HG03045 (cell line): ENCODE measurements around the gene ROS1.

ENCODE experiments used
- ATAC-seq: cut with Tn5 transposase; IDR thresholded peaks from one replicate; pipeline ENCODE4 v1.9.1; 2021; ENCODE audit warnings: mild to moderate bottlenecking, moderate library complexity; ENCODE audit not compliant: unreplicated experiment

ROS1 gene

DNA sequence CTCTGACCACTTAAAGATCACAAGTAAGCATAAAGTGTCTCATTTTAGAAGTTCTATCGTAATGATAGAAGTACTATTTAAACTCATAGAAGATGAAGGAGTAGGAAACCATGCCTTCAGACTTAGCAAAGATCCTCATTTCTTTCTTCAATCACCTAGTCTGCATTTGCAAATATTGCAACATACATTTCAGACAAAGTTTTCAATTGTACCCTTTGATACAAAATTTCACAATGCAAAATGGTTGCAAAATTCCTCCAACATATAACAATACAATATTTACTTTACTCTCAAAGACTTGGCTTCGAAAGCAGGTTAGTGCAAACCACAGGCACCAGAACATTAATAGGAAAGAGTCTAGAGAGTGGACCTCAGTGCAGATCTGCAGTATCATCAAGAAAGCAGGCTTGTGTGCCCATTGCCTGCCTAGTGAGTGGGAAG is 16.1 kb upstream of the ROS1 start:
- no peak for ATAC-seq

DNA sequence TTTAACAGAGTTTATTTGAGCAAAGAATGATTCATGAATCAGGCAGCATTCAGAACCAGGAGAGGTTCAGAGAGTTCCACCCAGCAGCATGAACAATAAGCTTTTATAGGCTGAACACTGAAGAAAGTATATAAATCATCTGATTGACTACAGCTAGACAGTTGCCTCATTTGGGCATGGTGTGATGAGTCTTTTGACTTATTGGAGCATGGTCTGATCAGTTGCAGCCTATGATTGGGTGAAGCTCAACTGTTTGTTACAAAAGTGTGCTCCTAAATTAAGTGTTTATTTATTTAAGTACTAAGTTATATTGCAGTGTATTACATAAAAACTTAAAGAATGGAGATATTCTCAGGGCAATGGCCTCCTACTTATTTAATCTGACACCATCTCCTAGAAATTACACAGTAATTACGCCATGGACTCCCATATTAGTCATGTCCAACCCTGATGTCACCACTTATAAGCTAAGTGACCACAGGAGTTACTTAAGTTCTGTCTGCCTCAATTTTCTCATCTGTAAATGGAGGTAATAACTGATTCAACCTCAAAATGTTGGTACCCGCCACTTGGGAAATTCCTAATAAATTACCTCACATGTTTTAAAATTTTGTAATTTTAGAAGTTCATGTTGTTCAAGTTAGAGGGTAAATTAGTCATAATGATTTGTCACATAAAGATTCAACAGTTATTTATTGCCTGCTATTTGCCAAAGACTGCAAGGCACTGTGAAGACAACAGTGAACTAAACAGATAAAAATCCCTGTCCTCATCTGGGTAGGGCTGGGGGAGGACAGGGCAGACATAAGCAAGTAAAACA is 15.2 kb upstream of the ROS1 start:
- no peak for ATAC-seq

DNA sequence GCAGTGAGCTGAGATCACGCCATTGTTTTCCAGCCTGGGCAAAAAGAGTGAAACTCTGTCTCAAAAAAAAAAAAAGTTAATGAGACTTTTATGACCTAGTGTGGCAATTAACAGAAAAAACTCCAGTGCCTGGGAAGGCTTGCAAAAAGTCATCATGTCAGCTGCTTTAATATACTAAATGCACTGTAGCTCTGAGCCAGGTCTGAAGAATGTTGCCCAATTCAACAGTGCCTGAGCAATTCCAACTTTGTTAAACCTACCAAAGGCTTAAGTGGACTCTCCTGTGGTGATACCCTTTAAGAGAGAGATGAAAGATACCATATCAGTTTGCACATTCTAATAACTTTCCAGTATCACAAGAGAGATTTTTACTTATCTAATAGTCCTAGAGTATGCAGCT is 6.5 kb upstream of the ROS1 start:
- no peak for ATAC-seq

- ATAC-seq = no peak
Measured at GRCh38 chr6:117423754-117424153, 2.0 kb downstream of the ROS1 start.

DNA sequence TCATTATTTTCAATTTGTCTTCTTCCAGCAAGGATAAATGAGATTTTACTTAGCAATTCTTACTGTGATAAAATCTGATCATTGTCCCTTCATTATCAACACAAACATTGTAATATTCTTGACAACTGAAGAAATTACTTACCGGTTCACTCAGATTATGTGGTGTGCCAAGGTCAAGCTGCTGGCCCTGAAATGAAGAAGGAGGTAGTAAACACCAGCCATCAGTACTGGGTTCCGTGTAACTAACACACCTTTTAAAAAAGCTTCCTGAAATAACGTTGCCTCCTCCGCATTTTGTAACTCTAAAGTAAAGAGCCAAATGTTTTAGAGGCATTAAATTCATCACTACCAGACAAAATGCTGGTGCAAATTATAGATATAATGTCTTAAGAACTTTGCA is 7.4 kb downstream of the ROS1 start:
- ATAC-seq = no peak

- ATAC-seq = no peak
Measured at GRCh38 chr6:117417851-117418250, 7.9 kb downstream of the ROS1 start.

DNA sequence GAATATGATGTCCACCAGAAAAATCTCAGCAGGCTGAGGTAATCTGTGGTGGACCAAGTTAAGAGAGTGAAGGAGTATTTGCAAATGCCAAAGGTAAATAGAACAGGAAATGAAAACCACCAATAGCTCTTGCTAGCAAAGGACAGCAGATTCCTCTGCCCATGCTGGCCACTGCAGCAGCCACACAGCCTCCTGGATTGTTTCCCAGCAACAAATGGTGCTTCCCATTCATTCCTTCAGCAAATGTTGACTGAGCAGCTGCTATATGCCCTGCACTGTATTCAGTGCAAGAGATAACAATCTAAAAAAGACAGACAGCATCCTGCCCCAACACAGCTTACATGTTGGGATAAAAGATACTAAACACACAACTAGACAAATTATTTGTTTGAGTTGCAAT is 11.0 kb downstream of the ROS1 start:
- ATAC-seq = no peak

DNA sequence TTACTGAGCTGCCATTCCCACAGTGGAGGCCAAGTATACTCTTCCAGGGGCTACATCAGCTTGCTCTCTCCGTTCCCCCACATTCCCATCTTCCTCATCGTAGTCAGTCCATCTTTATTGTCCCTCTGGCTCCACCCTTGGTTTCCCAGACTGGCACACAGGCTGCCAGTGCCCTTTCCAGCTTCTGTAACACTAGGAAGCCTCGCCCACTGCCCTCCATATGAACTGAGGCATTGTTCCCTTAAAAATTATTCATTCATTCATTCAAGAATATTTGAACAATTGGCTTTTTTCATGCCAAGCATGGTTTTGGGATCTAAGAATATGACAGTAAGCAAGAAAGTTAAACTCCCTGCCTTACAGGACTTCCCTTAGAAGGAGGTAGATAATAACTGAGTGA is 14.3 kb downstream of the ROS1 start:
- ATAC-seq = no peak

GRCh38 chr6:117409863-117410262 is 15.9 kb downstream of the ROS1 start:
- ATAC-seq = no peak

- no peak for ATAC-seq
Measured at GRCh38 chr6:117409420-117409819, 16.3 kb downstream of the ROS1 start.

GRCh38 chr6:117404548-117404947 is 21.2 kb downstream of the ROS1 start:
- no peak for ATAC-seq

- no peak for ATAC-seq
Measured at GRCh38 chr6:117401799-117402198, 23.9 kb downstream of the ROS1 start.

GRCh38 chr6:117399924-117400323 is 25.8 kb downstream of the ROS1 start:
- ATAC-seq = no peak

- ATAC-seq = no peak
Measured at GRCh38 chr6:117399126-117399525, 26.6 kb downstream of the ROS1 start.

DNA sequence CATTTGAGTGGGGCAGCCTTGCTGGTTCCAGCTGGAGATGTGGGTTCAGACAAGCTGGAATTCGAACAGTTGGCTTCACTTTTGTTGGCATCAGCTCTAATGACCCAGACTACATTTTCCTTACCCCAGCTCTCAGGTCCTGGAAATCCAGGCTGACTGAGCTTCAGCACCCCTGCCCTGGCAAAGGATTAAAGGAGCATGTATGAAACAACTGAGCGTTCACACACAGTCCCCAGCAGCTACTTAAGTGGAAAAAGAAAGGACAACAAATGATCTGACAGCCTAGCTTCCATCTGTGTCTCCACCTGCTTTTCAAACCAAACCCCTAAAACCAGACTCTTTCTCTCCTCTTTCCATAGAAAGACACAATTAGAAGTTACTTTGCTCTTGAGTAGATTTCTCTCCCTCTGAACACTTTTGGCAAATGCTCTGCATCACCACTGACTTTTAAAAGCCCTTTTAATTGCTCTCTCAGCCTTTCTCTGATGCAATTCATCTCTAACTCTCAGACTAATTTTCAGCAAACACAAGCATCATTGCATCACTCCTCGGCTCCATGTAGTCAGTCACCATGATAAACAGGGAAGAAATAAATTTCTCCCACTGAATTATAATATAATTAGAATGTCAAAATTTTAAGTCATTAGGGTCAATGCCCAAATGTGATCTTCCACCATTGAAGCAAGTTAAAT is 28.1 kb downstream of the ROS1 start:
- no peak for ATAC-seq

- no peak for ATAC-seq
Measured at GRCh38 chr6:117396228-117396627, 29.5 kb downstream of the ROS1 start.

DNA sequence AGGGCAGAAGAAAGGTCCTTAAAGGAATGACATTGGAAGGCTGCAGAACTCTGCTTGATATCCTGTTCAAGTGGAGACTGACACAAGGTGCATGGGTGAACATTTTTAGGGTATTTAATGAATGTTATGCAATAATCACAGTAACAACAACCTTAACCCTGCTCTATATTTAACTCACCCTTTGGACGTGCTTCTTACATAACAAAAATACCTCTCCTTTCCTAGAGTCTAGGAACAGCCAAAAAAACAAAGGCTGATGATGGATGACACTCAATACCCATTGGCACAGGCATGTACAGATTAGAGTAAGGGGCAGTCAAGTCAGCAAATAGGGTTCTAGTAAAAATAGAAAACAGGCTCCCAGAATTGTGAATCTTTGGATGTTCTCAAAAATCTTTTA is 30.6 kb downstream of the ROS1 start:
- ATAC-seq = no peak

DNA sequence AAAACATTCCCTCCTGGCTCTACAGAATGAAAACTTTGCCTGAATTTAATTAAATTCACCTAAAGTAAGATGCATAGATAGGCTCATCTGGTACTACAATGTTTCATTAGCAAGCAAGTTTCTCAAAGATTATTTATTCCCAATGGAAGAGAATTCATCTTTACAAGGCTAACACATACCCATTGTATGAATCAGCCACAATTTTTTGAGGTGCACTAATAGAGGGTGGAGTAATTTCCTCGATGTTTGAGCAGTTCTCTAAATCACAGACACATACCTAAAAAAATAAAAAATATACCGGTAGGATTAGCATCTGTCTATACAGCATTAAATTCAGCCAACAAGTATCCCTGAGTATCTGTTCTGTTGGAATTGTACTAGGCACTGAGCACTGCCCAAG is 32.7 kb downstream of the ROS1 start:
- no peak for ATAC-seq

- no peak for ATAC-seq
Measured at GRCh38 chr6:117391874-117392583, 33.7 kb downstream of the ROS1 start.

- no peak for ATAC-seq
Measured at GRCh38 chr6:117389227-117390057, 36.3 kb downstream of the ROS1 start.

DNA sequence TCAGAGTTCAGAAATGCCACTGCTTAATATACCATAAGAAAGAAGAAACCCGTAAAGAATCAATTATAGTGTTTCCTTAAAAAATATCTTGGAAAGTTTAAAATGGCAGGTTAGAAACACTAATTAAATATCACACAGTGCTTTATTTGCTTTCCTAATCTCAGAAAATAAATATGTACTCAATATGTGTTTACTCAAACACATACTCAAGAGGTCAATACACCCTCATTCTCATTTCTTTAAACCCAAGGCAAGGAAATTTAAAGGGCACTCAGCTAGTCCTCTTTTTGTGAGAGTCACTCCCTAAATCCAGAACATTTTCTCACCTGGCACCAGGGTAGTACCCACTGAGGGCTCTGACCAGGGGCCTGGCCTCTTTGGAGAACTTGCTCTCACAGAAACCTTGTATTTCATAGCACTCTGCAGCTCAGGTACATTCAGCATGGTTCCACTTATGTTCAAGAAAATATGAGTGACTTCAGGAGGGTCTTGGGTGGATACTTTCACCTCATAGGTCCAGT is 38.2 kb downstream of the ROS1 start:
- ATAC-seq = no peak
